DND-41 (cell line): ENCODE results near the gene FOXN3.

Experiments used
- CTCF ChIP-seq: IDR thresholded peaks from 2 replicates; pipeline ENCODE4 v1.5.1; 2012; ENCODE audit warnings: borderline replicate concordance, low read length, moderate library complexity, mild to moderate bottlenecking; ENCODE audit not compliant: poor library complexity, severe bottlenecking; ENCODE audit errors: extremely low read depth
- EZH2 ChIP-seq: IDR thresholded peaks from 3 replicates; pipeline ENCODE4 v1.6.1; 2012; ENCODE audit warnings: borderline replicate concordance, low read depth, mild to moderate bottlenecking, moderate library complexity, low read length, inconsistent platforms; ENCODE audit not compliant: severe bottlenecking

- no peak for TF ChIP-seq CTCF
- TF ChIP-seq EZH2 = no peak
Measured at GRCh38 chr14:89350152-89350551, 66.9 kb downstream of the FOXN3 start.
